ENCODE data around the gene CDH1. TPM values are rescaled to one million over a fixed set of nuclear protein-coding genes. Genes with fewer than 3 reads are reported as not detected.

CDH1 gene
- polyA plus RNA-seq, 3 donors = 0.05 to 0.13 TPM; not detected in 1

DNA sequence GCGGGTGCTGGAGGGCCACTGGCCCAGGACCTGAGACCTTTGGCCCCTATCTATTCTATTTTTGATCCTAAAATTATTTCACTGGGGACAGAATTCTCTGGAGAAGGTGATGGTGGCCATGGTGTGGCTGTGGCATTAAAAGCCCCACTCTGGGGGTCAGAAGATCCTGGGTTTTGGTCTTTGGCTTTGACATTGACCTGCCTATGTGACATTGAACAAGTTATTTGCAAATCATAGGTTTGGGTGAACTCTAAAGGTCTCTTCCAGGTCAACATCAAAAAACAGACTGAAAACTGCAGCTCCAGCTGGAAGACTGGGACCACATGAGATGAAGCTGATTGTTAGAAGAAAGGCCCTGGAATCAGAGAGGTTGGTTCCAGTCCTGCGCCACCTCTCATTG lies 2.3 kb upstream of the CDH1 start:
- DNase-seq = no peak
- Mint-ChIP-seq H3K9me3 (peaks cover 0 to 10% (median 8%) of the 10 kb centered on the region in 7 donors), H3K4me1 (peaks cover 10% of the 10 kb centered on the region), H3K27me3 (ENCODE audit: low read depth in 3 of 3) (peaks cover 39 to 68% (median 62%) of the 10 kb centered on the region in 3 donors), H3K4me3 (no peak overlapping the region), H3K27ac (no peak overlapping the region), H3K36me3 (peaks cover 5% of the 10 kb centered on the region in 2 donors)
- Histone ChIP-seq H3K9ac (ENCODE audit: insufficient read depth, low read length, poor library complexity, severe bottlenecking) (no peak overlapping the region), H3K79me2 (ENCODE audit: insufficient read depth, low read length) (no peaks in the 10 kb centered on the region), H3K4me1 (ENCODE audit: control insufficient read depth in 1 of 2, insufficient read depth in 2 of 2, low read length in 2 of 2) (peaks cover 7 to 13% of the 10 kb centered on the region in 2 donors), H3K4me3 (replicated peaks in 1 of 3; ENCODE audit: low read depth in 2 of 3, low read length in 3 of 3) (no peak overlapping the region), H3K27ac (ENCODE audit: low read depth in 1 of 2, low read length in 2 of 2) (no peak overlapping the region), H3K36me3 (replicated peaks in 1 of 2; ENCODE audit: control insufficient read depth in 1 of 2, insufficient read depth in 2 of 2, low read length in 2 of 2) (no peaks in the 10 kb centered on the region), H3K4me2 (replicated peaks; ENCODE audit: extremely low read depth, low read length, poor library complexity, severe bottlenecking) (no peak overlapping the region), H3K27me3 (ENCODE audit: control insufficient read depth in 2 of 2, insufficient read depth in 2 of 2, low read length in 2 of 2) (peaks cover 24 to 42% of the 10 kb centered on the region in 2 donors), H3K9me3 (replicated peaks in 1 of 2; ENCODE audit: control insufficient read depth in 1 of 2, insufficient read depth in 1 of 2, low read length in 2 of 2) (peaks cover 0 to 10% of the 10 kb centered on the region in 2 donors), H4K20me1 (ENCODE audit: insufficient read depth, low read length) (no peaks in the 10 kb centered on the region), H2AFZ (ENCODE audit: insufficient read depth, low read depth, low read length, poor library complexity, severe bottlenecking) (no peak overlapping the region)
- TF ChIP-seq, protein P1, sequence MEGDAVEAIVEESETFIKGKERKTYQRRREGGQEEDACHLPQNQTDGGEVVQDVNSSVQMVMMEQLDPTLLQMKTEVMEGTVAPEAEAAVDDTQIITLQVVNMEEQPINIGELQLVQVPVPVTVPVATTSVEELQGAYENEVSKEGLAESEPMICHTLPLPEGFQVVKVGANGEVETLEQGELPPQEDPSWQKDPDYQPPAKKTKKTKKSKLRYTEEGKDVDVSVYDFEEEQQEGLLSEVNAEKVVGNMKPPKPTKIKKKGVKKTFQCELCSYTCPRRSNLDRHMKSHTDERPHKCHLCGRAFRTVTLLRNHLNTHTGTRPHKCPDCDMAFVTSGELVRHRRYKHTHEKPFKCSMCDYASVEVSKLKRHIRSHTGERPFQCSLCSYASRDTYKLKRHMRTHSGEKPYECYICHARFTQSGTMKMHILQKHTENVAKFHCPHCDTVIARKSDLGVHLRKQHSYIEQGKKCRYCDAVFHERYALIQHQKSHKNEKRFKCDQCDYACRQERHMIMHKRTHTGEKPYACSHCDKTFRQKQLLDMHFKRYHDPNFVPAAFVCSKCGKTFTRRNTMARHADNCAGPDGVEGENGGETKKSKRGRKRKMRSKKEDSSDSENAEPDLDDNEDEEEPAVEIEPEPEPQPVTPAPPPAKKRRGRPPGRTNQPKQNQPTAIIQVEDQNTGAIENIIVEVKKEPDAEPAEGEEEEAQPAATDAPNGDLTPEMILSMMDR (IDR thresholded peaks at IDR 0.05) = no peak
- WGBS (ENCODE audit: insufficient coverage) = no CpG with 5 or more reads among the region's 2 CpGs
- intact Hi-C loops (cut with micrococcal nuclease) = no loop called here

DNA sequence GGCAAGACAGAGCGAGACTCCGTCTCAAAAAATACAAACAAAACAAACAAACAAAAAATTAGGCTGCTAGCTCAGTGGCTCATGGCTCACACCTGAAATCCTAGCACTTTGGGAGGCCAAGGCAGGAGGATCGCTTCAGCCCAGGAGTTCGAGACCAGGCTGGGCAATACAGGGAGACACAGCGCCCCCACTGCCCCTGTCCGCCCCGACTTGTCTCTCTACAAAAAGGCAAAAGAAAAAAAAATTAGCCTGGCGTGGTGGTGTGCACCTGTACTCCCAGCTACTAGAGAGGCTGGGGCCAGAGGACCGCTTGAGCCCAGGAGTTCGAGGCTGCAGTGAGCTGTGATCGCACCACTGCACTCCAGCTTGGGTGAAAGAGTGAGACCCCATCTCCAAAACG lies 531 bp upstream of the CDH1 start:
- no peak overlapping the region for H3K27ac ChIP-seq (ENCODE audit: low read depth in 1 of 2, low read length in 2 of 2)
- H3K9me3 ChIP-seq (replicated peaks in 1 of 2; ENCODE audit: control insufficient read depth in 1 of 2, insufficient read depth in 1 of 2, low read length in 2 of 2) = peaks cover 0 to 10% of the 10 kb centered on the region in 2 donors
- no peak overlapping the region for H3K4me3 ChIP-seq (replicated peaks in 1 of 3; ENCODE audit: low read depth in 2 of 3, low read length in 3 of 3)
- 98% methylated on average over 6 of the region's 12 CpGs for WGBS (ENCODE audit: insufficient coverage)
- no peak overlapping the region for H3K4me2 ChIP-seq (replicated peaks; ENCODE audit: extremely low read depth, low read length, poor library complexity, severe bottlenecking)
- no peaks in the 10 kb centered on the region for H3K36me3 ChIP-seq (replicated peaks in 1 of 2; ENCODE audit: control insufficient read depth in 1 of 2, insufficient read depth in 2 of 2, low read length in 2 of 2)
- no peaks in the 10 kb centered on the region for H3K79me2 ChIP-seq (ENCODE audit: insufficient read depth, low read length)
- H2AFZ ChIP-seq (ENCODE audit: insufficient read depth, low read depth, low read length, poor library complexity, severe bottlenecking) = no peak overlapping the region
- Mint-ChIP-seq H3K27ac (no peak overlapping the region), H3K36me3 (peaks cover 5 to 8% of the 10 kb centered on the region in 2 donors), H3K4me3 (peak overlapping the region in 1 of 2 donors; percentile 76), H3K9me3 (peaks cover 0 to 10% (median 8%) of the 10 kb centered on the region in 7 donors), H3K4me1 (peaks cover 26% of the 10 kb centered on the region), H3K27me3 (ENCODE audit: low read depth in 3 of 3) (peaks cover 41 to 65% (median 60%) of the 10 kb centered on the region in 3 donors)
- TF ChIP-seq, protein P1 (IDR thresholded peaks at IDR 0.05) = no peak
- no peaks in the 10 kb centered on the region for H4K20me1 ChIP-seq (ENCODE audit: insufficient read depth, low read length)
- DNase-seq = no peak
- peaks cover 24 to 42% of the 10 kb centered on the region in 2 donors for H3K27me3 ChIP-seq (ENCODE audit: control insufficient read depth in 2 of 2, insufficient read depth in 2 of 2, low read length in 2 of 2)
- intact Hi-C loops (cut with micrococcal nuclease) = no loop called here
- no peak overlapping the region for H3K9ac ChIP-seq (ENCODE audit: insufficient read depth, low read length, poor library complexity, severe bottlenecking)
- H3K4me1 ChIP-seq (ENCODE audit: control insufficient read depth in 1 of 2, insufficient read depth in 2 of 2, low read length in 2 of 2) = peaks cover 25 to 31% of the 10 kb centered on the region in 2 donors
